H1 (cell line): ENCODE data around the gene TSHB.

Source experiments
- CTCF ChIP-seq, 3 experiments: IDR thresholded peaks; 1 replicate in 2 of 3; 2 replicates in 1 of 3; pipeline versions ENCODE4 v1.5.1 to v1.6.1; 2011; ENCODE audit warnings: low read length in 3 of 3, mild to moderate bottlenecking in 3 of 3, inconsistent platforms in 2 of 3, low read depth in 1 of 3, moderate library complexity in 1 of 3; ENCODE audit not compliant: insufficient read depth in 1 of 3; ENCODE audit errors: control extremely low read depth in 1 of 3
- EP300 ChIP-seq, 2 experiments: IDR thresholded peaks; 1 replicate in 1 of 2; 2 replicates in 1 of 2; pipeline ENCODE4 v1.6.1; 2011 to 2012; ENCODE audit warnings: low read depth in 2 of 2, low read length in 2 of 2, mild to moderate bottlenecking in 2 of 2, borderline replicate concordance in 1 of 2, inconsistent platforms in 1 of 2, moderate library complexity in 1 of 2
- POLR2AphosphoS5 ChIP-seq: IDR thresholded peaks from 2 replicates; pipeline ENCODE4 v1.6.1; 2011; ENCODE audit warnings: low read depth, low read length
- SAP30 ChIP-seq: fragments of 300-600 bp; sonication (generic); IDR thresholded peaks from 2 replicates; pipeline ENCODE4 v1.7.1; 2012; ENCODE audit warnings: low read length, moderate library complexity, mild to moderate bottlenecking, inconsistent platforms; ENCODE audit not compliant: insufficient read depth, insufficient replicate concordance
- SIN3A ChIP-seq, 2 experiments: IDR thresholded peaks in 1 of 2; conservative IDR thresholded peaks in 1 of 2; 2 replicates each; pipeline ENCODE4 v1.6.1; 2011 to 2012; ENCODE audit warnings: low read length in 2 of 2, improper control_type of control experiment in 1 of 2, low read depth in 1 of 2, mild to moderate bottlenecking in 1 of 2
- SUZ12 ChIP-seq: fragments of 200-600 bp; sonication (generic); IDR thresholded peaks from 2 replicates; pipeline ENCODE4 v1.6.1; 2012; ENCODE audit warnings: mild to moderate bottlenecking, inconsistent platforms, low read length, moderate library complexity, mixed read lengths

GRCh38 chr1:115062542-115063004 lies 32.9 kb downstream of the TSHB start:
- TF ChIP-seq CTCF (IDR thresholded peaks at IDR 0.05; ENCODE audit: control extremely low read depth in 1 of 3, insufficient read depth in 1 of 3, low read depth in 1 of 3, low read length in 3 of 3) (no peak), SUZ12 (no peak), EP300 (IDR thresholded peaks at IDR 0.05; ENCODE audit: borderline replicate concordance in 1 of 2, low read depth in 2 of 2, low read length in 2 of 2) (no peak), POLR2AphosphoS5 (no peak), SAP30 (no peak), SIN3A (conservative IDR thresholded peaks at IDR 0.05 in 1 of 2, IDR thresholded peaks at IDR 0.05 in 1 of 2; ENCODE audit: low read depth in 1 of 2, low read length in 2 of 2) (no peak)
